Measurements from ENCODE around the gene CLTC.
A peak's percentile ranks its signal among the peaks of the same experiment; 100 is the strongest.

CLTC gene

DNA sequence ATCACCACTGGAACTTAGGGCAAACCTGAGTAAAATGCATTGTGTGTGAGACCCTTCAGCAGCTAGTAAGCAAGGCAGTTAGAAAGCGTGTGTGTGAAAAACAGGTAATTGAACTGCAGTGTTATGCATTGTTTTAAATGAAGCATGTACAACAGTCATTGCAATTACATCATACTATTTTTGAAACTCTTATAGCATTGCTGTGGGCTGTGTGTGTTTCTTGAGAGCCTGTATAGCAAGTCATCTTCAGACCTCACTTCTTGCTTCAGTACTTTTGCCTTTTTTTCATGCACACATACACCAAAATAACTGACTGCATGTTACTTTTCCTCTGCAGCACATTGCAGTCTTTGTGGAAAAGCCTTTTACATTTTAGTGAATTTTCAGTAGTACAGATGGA, 68.3 kb downstream of the CLTC start:
- DNase-seq, result no peak

- no peak for DNase-seq
Observed at GRCh38 chr17:59688496-59688895, 68.8 kb downstream of the CLTC start.

DNA sequence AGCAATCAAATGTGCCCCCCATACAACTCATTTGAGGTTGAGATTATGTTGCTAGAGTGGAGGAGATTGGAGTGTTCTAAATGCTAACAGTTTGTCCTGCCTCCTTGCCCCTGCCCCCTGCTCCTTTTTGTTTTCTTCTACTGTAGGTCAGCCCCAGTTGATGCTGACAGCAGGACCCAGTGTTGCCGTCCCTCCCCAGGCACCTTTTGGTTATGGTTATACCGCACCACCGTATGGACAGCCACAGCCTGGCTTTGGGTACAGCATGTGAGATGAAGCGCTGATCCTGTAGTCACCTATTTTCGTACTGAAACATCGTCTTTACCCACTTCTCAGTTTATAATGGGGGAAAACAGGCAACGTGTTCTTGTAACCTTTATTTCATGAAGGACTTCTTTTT, 73.9 kb downstream of the CLTC start:
- no peak for DNase-seq

- DNase-seq, result no peak
Observed at GRCh38 chr17:59694344-59694743, 74.6 kb downstream of the CLTC start.

DNA sequence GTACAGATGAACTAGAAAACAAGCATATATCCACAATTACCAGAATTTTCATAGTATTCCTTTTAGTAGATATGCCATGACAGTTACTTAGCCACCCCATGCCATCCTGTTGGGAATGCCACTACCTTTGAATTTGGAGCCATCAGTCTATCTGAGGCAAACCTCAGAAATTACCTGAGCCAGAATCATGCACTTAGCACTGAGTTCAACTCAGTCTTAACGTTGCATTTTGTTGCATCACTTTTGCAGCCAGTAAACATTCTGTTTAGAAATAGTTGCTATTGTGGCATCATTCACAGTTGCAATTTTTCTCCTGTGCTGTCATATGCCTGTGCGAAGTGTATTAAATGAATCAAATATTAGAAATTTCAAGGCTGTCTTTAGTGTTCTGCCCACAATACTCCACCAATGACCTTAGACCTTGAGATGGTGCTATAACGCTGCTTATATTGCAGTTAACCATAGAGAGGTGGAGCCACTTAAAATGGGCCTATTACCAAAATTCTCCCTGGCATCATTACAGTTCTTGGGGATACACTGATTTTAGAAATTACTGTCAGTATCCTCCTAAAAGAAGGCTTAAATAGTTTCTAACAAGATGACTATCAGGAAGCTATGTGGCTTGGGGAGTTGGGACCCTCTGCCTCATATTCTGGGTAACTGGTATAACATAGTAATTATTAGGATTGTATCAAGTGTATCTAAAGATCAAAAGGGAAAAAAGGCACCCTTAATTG, 76.4 kb downstream of the CLTC start:
- DNase-seq, result no peak

- no peak for DNase-seq
Observed at GRCh38 chr17:59696682-59697277, 77.1 kb downstream of the CLTC start.

DNA sequence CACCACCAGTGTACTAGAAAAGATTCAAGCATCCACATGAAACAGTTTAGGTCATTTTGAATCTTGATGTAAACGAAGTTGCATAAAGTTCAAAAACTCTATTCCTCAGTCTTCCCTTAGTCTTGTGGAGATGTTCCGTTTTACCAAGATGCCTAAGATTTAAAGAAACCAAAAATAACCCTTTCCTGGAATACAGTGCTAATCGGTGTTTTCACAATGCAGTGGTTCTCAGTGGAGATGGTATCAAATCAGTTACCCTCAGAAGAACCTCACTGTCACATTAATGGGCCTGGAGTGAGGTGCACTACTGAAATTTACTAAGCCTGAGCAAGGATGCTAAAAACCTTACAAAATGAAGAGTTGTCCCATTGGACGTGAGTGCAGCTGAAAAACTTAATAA, 78.4 kb downstream of the CLTC start:
- no peak for DNase-seq

DNA sequence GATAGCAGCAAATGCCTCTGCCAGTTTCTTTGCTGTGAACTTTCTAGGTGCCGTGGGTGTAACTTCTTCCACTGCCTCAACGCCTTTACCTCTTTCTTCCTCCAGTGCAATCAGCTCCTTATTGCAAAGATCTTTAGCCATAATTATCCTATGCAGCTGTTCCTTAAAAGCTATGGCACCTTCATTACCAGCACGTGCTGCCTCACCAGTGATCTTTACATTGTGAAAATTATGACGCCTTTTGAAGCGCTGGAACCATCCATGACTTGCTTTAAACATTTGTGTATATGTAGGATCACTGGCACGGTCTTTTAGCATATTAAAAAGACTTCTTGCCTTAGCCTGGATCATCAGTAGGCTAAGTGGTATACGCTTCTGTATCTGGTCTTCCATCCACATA, 79.5 kb downstream of the CLTC start:
- no peak for DNase-seq

DNA sequence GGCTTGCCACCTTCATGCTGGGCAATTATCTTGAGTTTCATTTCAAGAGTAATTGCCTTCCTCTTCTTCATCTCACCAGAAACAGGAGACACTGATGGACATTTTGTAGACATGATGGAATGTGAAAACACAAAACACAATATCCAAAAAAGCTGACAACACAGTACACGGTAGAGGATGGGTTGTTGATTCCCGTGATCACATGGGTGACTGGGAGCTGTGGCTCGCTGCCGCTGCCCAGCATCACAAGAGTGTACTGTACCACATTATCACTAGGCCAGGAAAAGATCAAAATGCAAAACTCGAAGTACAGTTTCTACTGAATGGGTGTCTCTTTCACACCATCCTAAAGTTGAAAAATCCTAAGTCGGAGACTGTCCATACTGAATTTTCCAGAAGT, 80.1 kb downstream of the CLTC start:
- DNase-seq, result no peak

DNA sequence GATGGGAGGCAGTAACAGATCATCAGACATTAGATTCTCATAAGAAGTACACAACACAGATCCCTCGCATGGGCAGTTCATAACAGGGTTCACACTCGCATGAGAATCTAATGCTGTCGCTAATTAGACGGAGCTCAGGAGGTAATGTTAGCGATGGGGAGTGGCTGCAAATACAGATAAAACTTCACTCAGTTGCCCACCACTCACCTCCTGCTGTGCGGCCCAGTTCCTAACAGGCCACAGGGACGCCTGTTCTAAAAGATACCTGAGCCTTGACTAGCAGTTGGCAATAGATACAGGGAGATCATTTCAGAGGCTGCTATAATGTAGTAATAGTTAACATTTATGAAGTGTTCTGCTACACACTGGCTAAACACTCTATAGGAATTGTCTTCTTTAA, 82.6 kb downstream of the CLTC start:
- DNase-seq, result peak; percentile 50

- DNase-seq, result peak; percentile 100
Observed at GRCh38 chr17:59707149-59707970, 87.7 kb downstream of the CLTC start, which contains the start of the genes PTRH2 and VMP1. PTRH2 (minus strand) TSS chr17:59707430; CDS start chr17:59697978, 9,452 bp downstream. VMP1 (plus strand) TSS chr17:59707654; CDS start chr17:59731447, 23,793 bp downstream.

DNA sequence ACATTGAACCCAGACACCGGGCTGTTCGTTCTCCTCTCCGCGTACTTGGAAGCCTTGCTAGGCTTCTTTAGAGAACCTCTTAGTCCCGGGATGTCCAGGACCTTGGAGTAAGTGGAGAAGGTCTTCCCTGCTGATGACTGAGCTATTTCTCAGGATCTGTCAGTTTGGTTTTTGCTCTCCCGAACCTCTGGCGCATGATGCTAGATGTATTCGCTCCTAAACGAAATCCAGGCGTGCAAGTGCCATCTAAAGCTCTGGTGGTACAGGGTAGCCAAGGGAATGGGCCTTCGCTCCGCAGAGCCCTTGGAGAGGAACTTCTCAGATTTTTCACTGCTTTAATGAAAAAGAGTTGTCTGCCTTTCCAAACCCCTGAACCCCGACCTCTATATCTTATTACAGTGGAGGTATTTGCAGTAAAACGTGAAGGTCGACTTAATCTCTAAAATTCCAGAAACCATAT, 88.3 kb downstream of the CLTC start:
- no peak for DNase-seq

DNA sequence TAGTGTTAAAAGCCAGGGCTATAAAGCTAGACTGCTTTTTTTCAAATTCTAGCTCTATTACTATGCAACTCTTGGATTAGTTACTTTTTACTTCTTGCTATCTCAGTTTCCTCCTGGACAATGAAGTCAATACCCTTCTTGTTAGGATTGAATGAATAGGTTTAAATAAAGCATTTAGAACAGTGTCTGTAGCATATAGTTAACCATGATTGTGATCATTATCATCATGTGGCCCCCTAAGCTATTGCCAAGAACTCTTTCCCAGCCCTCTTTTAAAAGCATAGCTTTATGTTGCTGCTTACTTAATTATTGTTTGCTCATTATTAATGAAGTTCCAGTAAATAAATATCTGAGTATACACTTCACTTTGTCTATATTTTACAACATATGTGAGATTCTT, 92.2 kb downstream of the CLTC start:
- DNase-seq, result no peak

DNA sequence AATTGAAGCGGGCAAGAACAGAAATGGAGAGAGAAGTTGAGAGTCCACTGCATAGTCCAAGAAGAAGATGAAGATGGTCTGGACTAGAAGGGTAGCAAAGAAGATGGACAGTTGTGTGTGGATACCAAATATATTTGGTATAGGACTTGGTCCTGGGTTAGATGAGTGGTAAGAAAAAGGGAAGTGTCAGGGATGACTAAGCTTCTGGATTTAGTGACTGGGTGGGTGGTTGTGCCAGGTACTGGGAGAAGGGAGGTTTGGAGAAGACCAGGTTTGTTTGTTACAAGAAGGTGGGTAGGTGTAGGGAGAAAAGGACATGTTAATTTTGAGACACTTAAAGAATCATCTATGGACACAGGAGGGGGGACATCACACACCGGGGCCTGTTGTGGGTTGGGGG, 93.2 kb downstream of the CLTC start:
- DNase-seq, result no peak

GRCh38 chr17:59714255-59714654, 94.6 kb downstream of the CLTC start:
- DNase-seq, result no peak

GRCh38 chr17:59716427-59716826, 96.7 kb downstream of the CLTC start:
- no peak for DNase-seq

DNA sequence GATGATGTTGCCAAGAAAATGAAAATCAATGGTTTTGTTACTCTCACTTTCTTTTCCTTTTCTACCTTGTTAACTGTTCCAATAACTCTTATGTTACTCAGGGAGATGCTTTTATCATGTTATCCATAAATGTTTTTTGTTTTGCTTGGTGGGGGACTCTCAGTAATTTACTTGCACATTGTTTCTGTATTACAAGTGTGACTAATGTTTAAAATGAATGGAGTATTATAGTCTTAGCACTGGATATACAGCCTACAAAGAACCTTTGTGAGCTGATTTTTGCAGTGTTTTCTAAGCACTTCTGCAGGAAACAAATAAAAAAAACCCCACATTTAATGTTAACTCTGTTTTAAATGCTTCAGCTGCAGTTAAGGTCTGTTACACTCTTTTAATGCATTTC, 99.8 kb downstream of the CLTC start:
- DNase-seq, result no peak

- DNase-seq, result no peak
Observed at GRCh38 chr17:59722623-59723022, 102.9 kb downstream of the CLTC start.

GRCh38 chr17:59723041-59723440, 103.3 kb downstream of the CLTC start:
- no peak for DNase-seq

GRCh38 chr17:59723607-59724006, 103.9 kb downstream of the CLTC start:
- no peak for DNase-seq

- DNase-seq, result peak; percentile 62
Observed at GRCh38 chr17:59725691-59726090, 106.0 kb downstream of the CLTC start.

DNA sequence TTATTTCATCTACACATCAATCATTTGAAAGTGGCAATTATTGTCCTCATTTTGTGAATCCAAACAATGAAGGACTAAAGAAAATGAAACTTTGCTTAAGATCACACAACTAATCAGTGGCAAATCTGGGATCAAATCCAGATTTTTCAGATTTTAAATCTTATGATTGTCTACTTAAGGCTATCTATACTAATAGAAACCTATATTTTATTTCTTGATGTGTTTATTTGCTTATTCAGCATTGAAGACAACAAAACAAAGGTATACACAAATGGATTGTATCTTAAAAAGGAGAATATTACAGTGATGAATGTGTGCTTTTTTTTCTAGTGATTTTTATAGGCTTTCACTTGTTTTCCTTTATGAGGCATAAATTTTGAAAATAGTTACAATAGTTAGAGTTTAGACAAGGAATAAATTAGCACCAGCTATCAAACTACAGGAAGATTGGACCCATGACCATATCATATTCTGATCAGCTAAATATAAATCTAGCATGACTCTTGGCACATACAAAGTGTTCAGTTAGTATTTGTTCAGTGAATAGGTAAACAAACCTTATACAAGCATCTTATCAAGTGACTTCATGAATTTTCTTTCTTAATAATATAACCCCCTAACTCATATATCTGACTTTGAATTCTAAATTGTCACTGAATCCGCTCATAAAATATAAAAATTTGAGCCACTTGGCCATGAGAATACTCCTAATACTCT, 108.3 kb downstream of the CLTC start:
- DNase-seq, result no peak

DNA sequence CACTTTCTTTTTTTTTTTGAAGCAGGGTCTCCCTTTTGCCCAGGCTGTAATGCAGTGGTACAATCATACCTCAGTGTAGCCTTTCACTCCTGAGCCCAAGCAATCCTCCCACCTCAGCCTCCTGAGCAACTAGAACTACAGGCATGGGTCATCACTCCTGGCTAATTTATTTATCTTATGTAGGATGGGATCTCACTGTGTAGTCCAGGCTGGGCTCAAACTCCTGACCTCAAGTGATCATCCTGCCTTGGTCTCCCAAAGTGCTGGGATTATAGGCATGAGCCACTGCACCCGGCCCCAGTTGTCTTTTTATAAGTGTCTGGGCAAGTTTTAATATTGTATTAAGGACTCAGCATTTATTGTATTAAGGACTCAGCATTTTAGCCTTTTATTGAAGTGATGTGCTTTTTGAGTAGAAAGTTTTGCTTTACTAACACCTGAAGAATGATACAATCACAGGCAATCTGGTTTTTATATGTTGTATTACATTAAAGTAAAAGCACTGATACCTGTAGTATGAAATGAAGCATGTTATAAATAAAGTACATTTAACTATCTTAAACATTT, 110.7 kb downstream of the CLTC start:
- no peak for DNase-seq

Data from hematopoietic multipotent progenitor cell treated with erythropoietin and hydrocortisone succinate and interleukin-3 and kit ligand, for 6 days (in vitro differentiated cells).